ENCODE results near the gene RAB31. TPM values are rescaled to one million over a fixed set of nuclear protein-coding genes. Genes with fewer than 3 reads are reported as not detected.

The RAB31 gene
- polyA plus RNA-seq, 1 donor (not counting 4 experiments of a cell fraction or from before 2014, with no cell fraction given) = 47.0 TPM

- dilution Hi-C loops (cut with MboI; ENCODE audit: extremely low pct_ligation_motif_present, low sequenced_read_pairs) = no loop called here
- no peak overlapping the region for H3K4me2 ChIP-seq (ENCODE audit: control insufficient read depth, extremely low read depth, insufficient read depth, low read depth, low read length)
- no peak overlapping the region for H3K27ac ChIP-seq (ENCODE audit: control insufficient read depth, insufficient read depth, low read length)
- no peaks in the 10 kb centered on the region for H4K20me1 ChIP-seq (ENCODE audit: control insufficient read depth, extremely low read depth, insufficient read depth, low read length)
- no peak overlapping the region for H2AFZ ChIP-seq (ENCODE audit: control insufficient read depth, low read length)
- H3K9me1 ChIP-seq (ENCODE audit: control insufficient read depth, extremely low read depth, insufficient read depth, low read length) = no peaks in the 10 kb centered on the region
- TF ChIP-seq EZH2 (IDR thresholded peaks at IDR 0.05; ENCODE audit: low read length) = no peak
- TF ChIP-seq CTCF (optimal IDR thresholded peaks at IDR 0.05 in 1 of 3, IDR thresholded peaks at IDR 0.05 in 1 of 3, conservative IDR thresholded peaks at IDR 0.05 in 1 of 3; ENCODE audit: extremely low read depth in 1 of 3, insufficient read depth in 2 of 3, low read length in 3 of 3) = peak; percentile 33 to 74 (median 58)
- H3K4me1 ChIP-seq (ENCODE audit: control insufficient read depth, extremely low read depth, insufficient read depth, low read length) = peaks cover 19% of the 10 kb centered on the region
- H3K36me3 ChIP-seq (ENCODE audit: control insufficient read depth in 2 of 2, extremely low read depth in 1 of 2, insufficient read depth in 2 of 2, low read length in 2 of 2) = no peaks in the 10 kb centered on the region
- no peaks in the 10 kb centered on the region for H3K27me3 ChIP-seq (ENCODE audit: control insufficient read depth, extremely low read depth, insufficient read depth, low read length)
- H3K79me2 ChIP-seq (ENCODE audit: control insufficient read depth, insufficient read depth, low read length) = no peaks in the 10 kb centered on the region
- no peaks in the 10 kb centered on the region for H3K9me3 ChIP-seq (ENCODE audit: control insufficient read depth, low read depth, low read length)
- DNase-seq (ENCODE audit: low read depth, low spot score) (no peak), FAIRE-seq (no peak)
- H3K4me3 ChIP-seq (ENCODE audit: control insufficient read depth in 2 of 3, extremely low read depth in 1 of 3, insufficient read depth in 2 of 3, low read depth in 1 of 3, low read length in 3 of 3) = no peak overlapping the region
- H3K9ac ChIP-seq (ENCODE audit: control insufficient read depth, extremely low read depth, insufficient read depth, low read length) = no peak overlapping the region
Measured at GRCh38 chr18:9661564-9661963, 46.5 kb upstream of the RAB31 start.

- H3K79me2 ChIP-seq (ENCODE audit: control insufficient read depth, insufficient read depth, low read length) = no peaks in the 10 kb centered on the region
- no peak for FAIRE-seq
Measured at GRCh38 chr18:9663377-9663776, 44.7 kb upstream of the RAB31 start.

More at GRCh38 chr18:9663377-9663776, 44.7 kb upstream of the RAB31 start:
- no peak overlapping the region for H3K4me3 ChIP-seq (ENCODE audit: control insufficient read depth in 2 of 3, extremely low read depth in 1 of 3, insufficient read depth in 2 of 3, low read depth in 1 of 3, low read length in 3 of 3)
- no peaks in the 10 kb centered on the region for H3K27me3 ChIP-seq (ENCODE audit: control insufficient read depth, extremely low read depth, insufficient read depth, low read length)
- TF ChIP-seq CTCF (optimal IDR thresholded peaks at IDR 0.05 in 1 of 3, IDR thresholded peaks at IDR 0.05 in 1 of 3, conservative IDR thresholded peaks at IDR 0.05 in 1 of 3; ENCODE audit: extremely low read depth in 1 of 3, insufficient read depth in 2 of 3, low read length in 3 of 3) (no peak), EZH2 (IDR thresholded peaks at IDR 0.05; ENCODE audit: low read length) (no peak)
- H3K4me1 ChIP-seq (ENCODE audit: control insufficient read depth, extremely low read depth, insufficient read depth, low read length) = peaks cover 9% of the 10 kb centered on the region
- dilution Hi-C loops (cut with MboI; ENCODE audit: extremely low pct_ligation_motif_present, low sequenced_read_pairs) = no loop called here
- no peaks in the 10 kb centered on the region for H3K9me1 ChIP-seq (ENCODE audit: control insufficient read depth, extremely low read depth, insufficient read depth, low read length)
- H3K9me3 ChIP-seq (ENCODE audit: control insufficient read depth, low read depth, low read length) = no peaks in the 10 kb centered on the region
- H3K36me3 ChIP-seq (ENCODE audit: control insufficient read depth in 2 of 2, extremely low read depth in 1 of 2, insufficient read depth in 2 of 2, low read length in 2 of 2) = no peaks in the 10 kb centered on the region
- no peaks in the 10 kb centered on the region for H4K20me1 ChIP-seq (ENCODE audit: control insufficient read depth, extremely low read depth, insufficient read depth, low read length)
- no peak for DNase-seq (ENCODE audit: low read depth, low spot score)
- no peak overlapping the region for H2AFZ ChIP-seq (ENCODE audit: control insufficient read depth, low read length)
- no peak overlapping the region for H3K9ac ChIP-seq (ENCODE audit: control insufficient read depth, extremely low read depth, insufficient read depth, low read length)
- H3K4me2 ChIP-seq (ENCODE audit: control insufficient read depth, extremely low read depth, insufficient read depth, low read depth, low read length) = no peak overlapping the region
- H3K27ac ChIP-seq (ENCODE audit: control insufficient read depth, insufficient read depth, low read length) = no peak overlapping the region

Measured in keratinocyte (primary cell).